ENCODE results near the gene SGMS1. TPM values are rescaled to one million over a fixed set of nuclear protein-coding genes. Genes with fewer than 3 reads are reported as not detected.

The SGMS1 gene
- total RNA-seq, 1 experiment from 2014 or later, result 20.4 TPM

GRCh38 chr10:50260791-50261281 lies 362.9 kb downstream of the SGMS1 start:
- TF ChIP-seq CTCF (conservative IDR thresholded peaks at IDR 0.05), result no peak
- H2BK5ac ChIP-seq (ENCODE audit: insufficient read length, low read length), result no peak overlapping the region
- no peak overlapping the region for H3K14ac ChIP-seq (ENCODE audit: insufficient read depth, low read length)
- H3K23me2 ChIP-seq (ENCODE audit: insufficient read length, low read depth, low read length, poor library complexity, severe bottlenecking), result no peaks in the 10 kb centered on the region
- no peak overlapping the region for H2BK12ac ChIP-seq (ENCODE audit: insufficient read length, low read depth, low read length)
- H4K20me1 ChIP-seq (ENCODE audit: control insufficient read depth, insufficient read depth, insufficient read length), result no peaks in the 10 kb centered on the region
- no peak overlapping the region for H3K4ac ChIP-seq (ENCODE audit: low read depth, low read length)
- Mint-ChIP-seq H3K4me1 (peaks cover 9 to 17% of the 10 kb centered on the region in 2 experiments), H3K27ac (no peak overlapping the region), H3K9me3 (peaks cover 24 to 27% of the 10 kb centered on the region in 2 experiments), H3K4me3 (no peak overlapping the region), H3K27me3 (ENCODE audit: low read depth) (peaks cover 11% of the 10 kb centered on the region), H3K36me3 (ENCODE audit: insufficient read depth in 1 of 3, low read depth in 3 of 3) (peaks cover 5 to 25% (median 6%) of the 10 kb centered on the region in 3 experiments)
- H4K5ac ChIP-seq (ENCODE audit: insufficient read length, low read depth, low read length), result no peak overlapping the region
- H4K91ac ChIP-seq (ENCODE audit: insufficient read length, low read depth, low read length), result no peak overlapping the region
- H2BK120ac ChIP-seq (ENCODE audit: low read depth, low read length, poor library complexity, severe bottlenecking), result no peak overlapping the region
- no peaks in the 10 kb centered on the region for H3K79me1 ChIP-seq (ENCODE audit: insufficient read depth, low read depth, low read length, poor library complexity, severe bottlenecking)
- no peak overlapping the region for H2AK5ac ChIP-seq (ENCODE audit: insufficient read length, low read length)
- H3K4me1 ChIP-seq (ENCODE audit: insufficient read depth, low read length), result no peaks in the 10 kb centered on the region
- no peaks in the 10 kb centered on the region for H3K9me3 ChIP-seq (ENCODE audit: control insufficient read depth, low read depth, low read length)
- H3K9ac ChIP-seq (ENCODE audit: extremely low read depth, insufficient read length, low read length), result no peak overlapping the region
- WGBS (ENCODE audit: extremely low coverage, insufficient read length, low lambda C conversion rate), result no CpG with 5 or more reads among the region's 2 CpGs
- no peak overlapping the region for H2AFZ ChIP-seq (ENCODE audit: low read length)
- no peak overlapping the region for H3K4me2 ChIP-seq (ENCODE audit: insufficient read depth, insufficient read length, low read length)
- H4K8ac ChIP-seq (replicated peaks; ENCODE audit: insufficient read length, low read depth, low read length), result no peak overlapping the region
- no peak overlapping the region for H3K23ac ChIP-seq (ENCODE audit: insufficient read length, low read depth, low read length)
- H3K79me2 ChIP-seq (ENCODE audit: insufficient read depth, low read length), result no peaks in the 10 kb centered on the region
- H3K27me3 ChIP-seq (ENCODE audit: insufficient read depth, low read length), result no peaks in the 10 kb centered on the region
- no peak overlapping the region for H3K27ac ChIP-seq (ENCODE audit: insufficient read length, low read depth, low read length)
- no peak overlapping the region for H2BK20ac ChIP-seq (ENCODE audit: low read depth, low read length, poor library complexity, severe bottlenecking)
- no peak overlapping the region for H3K18ac ChIP-seq (ENCODE audit: insufficient read length, low read depth, low read length)
- no peak overlapping the region for H3T11ph ChIP-seq (ENCODE audit: low read length)
- no peak overlapping the region for H2BK15ac ChIP-seq (ENCODE audit: low read depth, low read length)
- no peak for DNase-seq
- no peak overlapping the region for H3K56ac ChIP-seq (ENCODE audit: insufficient read length, low read depth, low read length)

Other genes with a start within 250 kb of the SGMS1 start
- 8.6 and 10.6 TPM in 2 replicates for gene ASAH2B, start 116.0 kb upstream of the SGMS1 start, total RNA-seq (2021)